Measurements from ENCODE around the gene USP21. TPM values are rescaled to one million over a fixed set of nuclear protein-coding genes. Genes with fewer than 3 reads are reported as not detected.

Gene USP21
- total and polyA plus RNA-seq, 4 donors: 11.0 to 52.1 (median 34.3) TPM

- Histone ChIP-seq H3K36me3 (ENCODE audit: control insufficient read depth, insufficient read depth, low read length) (peaks cover 36% of the 10 kb centered on the region), H3K4me1 (ENCODE audit: control insufficient read depth, insufficient read depth, low read length) (peaks cover 34% of the 10 kb centered on the region), H3K9me3 (ENCODE audit: control insufficient read depth, insufficient read depth, low read length) (no peaks in the 10 kb centered on the region), H3K27ac (ENCODE audit: low read depth, low read length) (no peak overlapping the region), H3K4me3 (ENCODE audit: low read depth, low read length) (no peak overlapping the region), H3K27me3 (ENCODE audit: control insufficient read depth, insufficient read depth, low read length) (no peaks in the 10 kb centered on the region)
- no peak for DNase-seq (ENCODE audit: low read depth in 4 of 6, low spot score in 6 of 6)
- 83% methylated on average over 1 of the region's 1 CpG for WGBS (ENCODE audit: insufficient coverage)
Measured at GRCh38 chr1:161157867-161158266, 1.4 kb upstream of the USP21 start.

GRCh38 chr1:161158316-161159010 lies 837 bp upstream of the USP21 start:
- H3K27me3 ChIP-seq (ENCODE audit: control insufficient read depth, insufficient read depth, low read length): no peaks in the 10 kb centered on the region
- H3K27ac ChIP-seq (ENCODE audit: low read depth, low read length): peak overlapping the region; percentile 79
- H3K4me3 ChIP-seq (ENCODE audit: low read depth, low read length): peak overlapping the region; percentile 94
- WGBS (ENCODE audit: insufficient coverage): 68% methylated on average over 3 of the region's 9 CpGs
- peaks cover 31% of the 10 kb centered on the region for H3K4me1 ChIP-seq (ENCODE audit: control insufficient read depth, insufficient read depth, low read length)
- no peak for DNase-seq (ENCODE audit: low read depth in 4 of 6, low spot score in 6 of 6)
- peaks cover 42% of the 10 kb centered on the region for H3K36me3 ChIP-seq (ENCODE audit: control insufficient read depth, insufficient read depth, low read length)
- H3K9me3 ChIP-seq (ENCODE audit: control insufficient read depth, insufficient read depth, low read length): no peaks in the 10 kb centered on the region

- no peak for DNase-seq (ENCODE audit: low read depth in 4 of 6, low spot score in 6 of 6)
- H3K9me3 ChIP-seq (ENCODE audit: control insufficient read depth, insufficient read depth, low read length): no peaks in the 10 kb centered on the region
- H3K4me1 ChIP-seq (ENCODE audit: control insufficient read depth, insufficient read depth, low read length): peaks cover 26% of the 10 kb centered on the region
- peak overlapping the region; percentile 79 for H3K27ac ChIP-seq (ENCODE audit: low read depth, low read length)
- H3K27me3 ChIP-seq (ENCODE audit: control insufficient read depth, insufficient read depth, low read length): no peaks in the 10 kb centered on the region
- peak overlapping the region; percentile 94 for H3K4me3 ChIP-seq (ENCODE audit: low read depth, low read length)
- peaks cover 51% of the 10 kb centered on the region for H3K36me3 ChIP-seq (ENCODE audit: control insufficient read depth, insufficient read depth, low read length)
- WGBS (ENCODE audit: insufficient coverage): 0% methylated on average over 1 of the region's 11 CpGs
Measured at GRCh38 chr1:161159913-161160243, 578 bp downstream of the USP21 start.

- Histone ChIP-seq H3K9me3 (ENCODE audit: control insufficient read depth, insufficient read depth, low read length) (no peaks in the 10 kb centered on the region), H3K27ac (ENCODE audit: low read depth, low read length) (no peak overlapping the region), H3K4me3 (ENCODE audit: low read depth, low read length) (no peak overlapping the region), H3K4me1 (ENCODE audit: control insufficient read depth, insufficient read depth, low read length) (peaks cover 34% of the 10 kb centered on the region), H3K36me3 (ENCODE audit: control insufficient read depth, insufficient read depth, low read length) (peaks cover 55% of the 10 kb centered on the region), H3K27me3 (ENCODE audit: control insufficient read depth, insufficient read depth, low read length) (no peaks in the 10 kb centered on the region)
- 94% methylated on average over 22 of the region's 22 CpGs for WGBS (ENCODE audit: insufficient coverage)
- no peak for DNase-seq (ENCODE audit: low read depth in 4 of 6, low spot score in 6 of 6)
Measured at GRCh38 chr1:161160671-161161145, 1.4 kb downstream of the USP21 start.

- Histone ChIP-seq H3K4me1 (ENCODE audit: control insufficient read depth, insufficient read depth, low read length) (peaks cover 41% of the 10 kb centered on the region), H3K9me3 (ENCODE audit: control insufficient read depth, insufficient read depth, low read length) (no peaks in the 10 kb centered on the region), H3K27ac (ENCODE audit: low read depth, low read length) (no peak overlapping the region), H3K36me3 (ENCODE audit: control insufficient read depth, insufficient read depth, low read length) (peaks cover 55% of the 10 kb centered on the region), H3K27me3 (ENCODE audit: control insufficient read depth, insufficient read depth, low read length) (no peaks in the 10 kb centered on the region), H3K4me3 (ENCODE audit: low read depth, low read length) (no peak overlapping the region)
- 95% methylated on average over 4 of the region's 5 CpGs for WGBS (ENCODE audit: insufficient coverage)
- no peak for DNase-seq (ENCODE audit: low read depth in 4 of 6, low spot score in 6 of 6)
Measured at GRCh38 chr1:161161652-161162051, 2.4 kb downstream of the USP21 start.

GRCh38 chr1:161162052-161162451 lies 2.8 kb downstream of the USP21 start:
- H3K36me3 ChIP-seq (ENCODE audit: control insufficient read depth, insufficient read depth, low read length): peaks cover 53% of the 10 kb centered on the region
- 82% methylated on average over 5 of the region's 7 CpGs for WGBS (ENCODE audit: insufficient coverage)
- DNase-seq (ENCODE audit: low read depth in 4 of 6, low spot score in 6 of 6): no peak
- peaks cover 45% of the 10 kb centered on the region for H3K4me1 ChIP-seq (ENCODE audit: control insufficient read depth, insufficient read depth, low read length)
- no peak overlapping the region for H3K27ac ChIP-seq (ENCODE audit: low read depth, low read length)
- no peaks in the 10 kb centered on the region for H3K27me3 ChIP-seq (ENCODE audit: control insufficient read depth, insufficient read depth, low read length)
- H3K4me3 ChIP-seq (ENCODE audit: low read depth, low read length): no peak overlapping the region
- no peaks in the 10 kb centered on the region for H3K9me3 ChIP-seq (ENCODE audit: control insufficient read depth, insufficient read depth, low read length)

GRCh38 chr1:161162806-161163205 lies 3.5 kb downstream of the USP21 start:
- no peaks in the 10 kb centered on the region for H3K9me3 ChIP-seq (ENCODE audit: control insufficient read depth, insufficient read depth, low read length)
- H3K27ac ChIP-seq (ENCODE audit: low read depth, low read length): no peak overlapping the region
- no peak for DNase-seq (ENCODE audit: low read depth in 4 of 6, low spot score in 6 of 6)
- H3K27me3 ChIP-seq (ENCODE audit: control insufficient read depth, insufficient read depth, low read length): no peaks in the 10 kb centered on the region
- no peak overlapping the region for H3K4me3 ChIP-seq (ENCODE audit: low read depth, low read length)
- H3K36me3 ChIP-seq (ENCODE audit: control insufficient read depth, insufficient read depth, low read length): peaks cover 50% of the 10 kb centered on the region
- peaks cover 53% of the 10 kb centered on the region for H3K4me1 ChIP-seq (ENCODE audit: control insufficient read depth, insufficient read depth, low read length)
- 96% methylated on average over 8 of the region's 10 CpGs for WGBS (ENCODE audit: insufficient coverage)

- no peak overlapping the region for H3K4me3 ChIP-seq (ENCODE audit: low read depth, low read length)
- H3K9me3 ChIP-seq (ENCODE audit: control insufficient read depth, insufficient read depth, low read length): no peaks in the 10 kb centered on the region
- no peak overlapping the region for H3K27ac ChIP-seq (ENCODE audit: low read depth, low read length)
- DNase-seq (ENCODE audit: low read depth in 4 of 6, low spot score in 6 of 6): no peak
- peaks cover 52% of the 10 kb centered on the region for H3K4me1 ChIP-seq (ENCODE audit: control insufficient read depth, insufficient read depth, low read length)
- H3K36me3 ChIP-seq (ENCODE audit: control insufficient read depth, insufficient read depth, low read length): peaks cover 55% of the 10 kb centered on the region
- no peaks in the 10 kb centered on the region for H3K27me3 ChIP-seq (ENCODE audit: control insufficient read depth, insufficient read depth, low read length)
- 100% methylated on average over 3 of the region's 5 CpGs for WGBS (ENCODE audit: insufficient coverage)
Measured at GRCh38 chr1:161163793-161164192, 4.5 kb downstream of the USP21 start.

- no peak for DNase-seq (ENCODE audit: low read depth in 4 of 6, low spot score in 6 of 6)
- H3K27ac ChIP-seq (ENCODE audit: low read depth, low read length): peak overlapping the region; percentile 95
- H3K4me1 ChIP-seq (ENCODE audit: control insufficient read depth, insufficient read depth, low read length): peaks cover 46% of the 10 kb centered on the region
- H3K27me3 ChIP-seq (ENCODE audit: control insufficient read depth, insufficient read depth, low read length): no peaks in the 10 kb centered on the region
- peak overlapping the region; percentile 91 for H3K4me3 ChIP-seq (ENCODE audit: low read depth, low read length)
- H3K9me3 ChIP-seq (ENCODE audit: control insufficient read depth, insufficient read depth, low read length): no peaks in the 10 kb centered on the region
- peaks cover 68% of the 10 kb centered on the region for H3K36me3 ChIP-seq (ENCODE audit: control insufficient read depth, insufficient read depth, low read length)
- WGBS (ENCODE audit: insufficient coverage): 87% methylated on average over 8 of the region's 14 CpGs
Measured at GRCh38 chr1:161164901-161165610, 5.8 kb downstream of the USP21 start.

Measured in spinal cord (tissue), 10 donors.